ENCODE data around the gene GUCA2B. TPM values are rescaled to one million over a fixed set of nuclear protein-coding genes. Genes with fewer than 3 reads are reported as not detected.

GUCA2B gene
- total RNA-seq, 2 experiments from 2014 or later, result not detected

DNA sequence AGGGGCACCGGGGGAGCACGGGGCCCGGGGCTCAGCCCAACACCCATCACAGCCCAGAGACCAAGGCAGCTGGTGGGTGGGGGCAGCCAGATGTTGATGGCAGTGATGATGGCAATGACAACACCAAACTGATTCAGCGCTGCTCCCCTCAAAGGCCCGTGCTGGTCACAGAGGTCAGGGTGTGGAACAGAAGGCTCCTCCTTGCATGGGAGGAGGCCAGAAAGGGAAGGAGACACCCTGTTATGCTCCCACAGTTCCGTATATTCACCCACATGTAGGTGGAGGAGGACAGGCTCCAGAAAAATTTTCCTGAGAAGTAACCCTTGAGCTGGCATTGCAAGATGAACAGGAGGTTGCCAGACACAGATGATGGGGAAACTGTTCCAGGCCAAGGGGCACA lies 414 bp downstream of the GUCA2B start:
- Histone ChIP-seq H3K27ac (ENCODE audit: low read depth, low read length, poor library complexity, severe bottlenecking) (no peak overlapping the region), H3K4me2 (ENCODE audit: low read length) (no peak overlapping the region), H3K4me1 (ENCODE audit: insufficient read depth, low read length, poor library complexity, severe bottlenecking) (no peaks in the 10 kb centered on the region), H3K79me2 (ENCODE audit: insufficient read depth, low read depth, low read length) (no peaks in the 10 kb centered on the region), H3K9me3 (ENCODE audit: low read length) (no peaks in the 10 kb centered on the region), H3K9me2 (ENCODE audit: insufficient read depth, low read length) (no peaks in the 10 kb centered on the region), H2AFZ (ENCODE audit: low read length) (no peak overlapping the region), H4K20me1 (ENCODE audit: insufficient read depth, low read length) (no peaks in the 10 kb centered on the region), H3K36me3 (ENCODE audit: insufficient read depth, low read length) (no peaks in the 10 kb centered on the region), H3K4me3 (ENCODE audit: low read depth, low read length, poor library complexity, severe bottlenecking) (no peak overlapping the region)
- DNase-seq (ENCODE audit: low spot score), result no peak
- ChIA-PET CTCF (ENCODE audit: unreplicated experiment) (no interaction called here), POLR2A (no interaction called here)
- intact Hi-C loops (cut with micrococcal nuclease; ENCODE audit: unreplicated experiment), result no loop called here
- TF ChIP-seq EZH2phosphoT487 (IDR thresholded peaks at IDR 0.05; ENCODE audit: borderline replicate concordance, low read depth, low read length), result no peak
- TF ChIP-seq, protein P1, sequence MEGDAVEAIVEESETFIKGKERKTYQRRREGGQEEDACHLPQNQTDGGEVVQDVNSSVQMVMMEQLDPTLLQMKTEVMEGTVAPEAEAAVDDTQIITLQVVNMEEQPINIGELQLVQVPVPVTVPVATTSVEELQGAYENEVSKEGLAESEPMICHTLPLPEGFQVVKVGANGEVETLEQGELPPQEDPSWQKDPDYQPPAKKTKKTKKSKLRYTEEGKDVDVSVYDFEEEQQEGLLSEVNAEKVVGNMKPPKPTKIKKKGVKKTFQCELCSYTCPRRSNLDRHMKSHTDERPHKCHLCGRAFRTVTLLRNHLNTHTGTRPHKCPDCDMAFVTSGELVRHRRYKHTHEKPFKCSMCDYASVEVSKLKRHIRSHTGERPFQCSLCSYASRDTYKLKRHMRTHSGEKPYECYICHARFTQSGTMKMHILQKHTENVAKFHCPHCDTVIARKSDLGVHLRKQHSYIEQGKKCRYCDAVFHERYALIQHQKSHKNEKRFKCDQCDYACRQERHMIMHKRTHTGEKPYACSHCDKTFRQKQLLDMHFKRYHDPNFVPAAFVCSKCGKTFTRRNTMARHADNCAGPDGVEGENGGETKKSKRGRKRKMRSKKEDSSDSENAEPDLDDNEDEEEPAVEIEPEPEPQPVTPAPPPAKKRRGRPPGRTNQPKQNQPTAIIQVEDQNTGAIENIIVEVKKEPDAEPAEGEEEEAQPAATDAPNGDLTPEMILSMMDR (conservative IDR thresholded peaks at IDR 0.05; ENCODE audit: low read length), result no peak
- BruUV-seq (replicated peaks), result no TSS peak

DNA sequence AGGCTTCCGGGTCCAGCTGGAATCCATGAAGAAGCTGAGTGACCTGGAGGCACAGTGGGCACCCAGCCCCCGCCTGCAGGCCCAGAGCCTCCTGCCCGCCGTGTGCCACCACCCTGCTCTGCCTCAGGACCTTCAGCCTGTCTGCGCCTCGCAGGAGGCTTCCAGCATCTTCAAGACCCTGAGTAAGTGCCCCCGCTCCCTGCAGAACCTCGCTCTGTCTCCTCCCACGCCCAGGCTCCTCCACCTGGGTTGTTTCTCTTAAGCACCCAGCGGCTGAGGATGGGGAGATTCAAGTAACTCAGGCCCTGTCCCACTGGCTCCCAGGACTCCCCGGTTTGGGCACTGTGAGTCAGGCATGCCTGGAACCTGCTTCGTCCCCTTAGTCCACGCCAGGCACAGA lies 1.5 kb downstream of the GUCA2B start:
- CTCF ChIA-PET (ENCODE audit: unreplicated experiment), result no interaction called here
- no peaks in the 10 kb centered on the region for H3K36me3 ChIP-seq (ENCODE audit: insufficient read depth, low read length)
- no peak overlapping the region for H3K4me3 ChIP-seq (ENCODE audit: low read depth, low read length, poor library complexity, severe bottlenecking)
- BruUV-seq (replicated peaks), result no TSS peak
- H4K20me1 ChIP-seq (ENCODE audit: insufficient read depth, low read length), result no peaks in the 10 kb centered on the region
- no peaks in the 10 kb centered on the region for H3K4me1 ChIP-seq (ENCODE audit: insufficient read depth, low read length, poor library complexity, severe bottlenecking)
- intact Hi-C loops (cut with micrococcal nuclease; ENCODE audit: unreplicated experiment), result no loop called here
- POLR2A ChIA-PET, result interaction anchor here (0.6 kb wide), 1 partner anchor 1068 kb away, joined by 5 read pairs; no protein-coding TSS in a partner anchor
- no peak overlapping the region for H2AFZ ChIP-seq (ENCODE audit: low read length)
- no peaks in the 10 kb centered on the region for H3K9me3 ChIP-seq (ENCODE audit: low read length)
- no peaks in the 10 kb centered on the region for H3K79me2 ChIP-seq (ENCODE audit: insufficient read depth, low read depth, low read length)
- no peaks in the 10 kb centered on the region for H3K9me2 ChIP-seq (ENCODE audit: insufficient read depth, low read length)
- TF ChIP-seq EZH2phosphoT487 (IDR thresholded peaks at IDR 0.05; ENCODE audit: borderline replicate concordance, low read depth, low read length), result no peak
- TF ChIP-seq, protein P1 (conservative IDR thresholded peaks at IDR 0.05; ENCODE audit: low read length), result no peak
- H3K27ac ChIP-seq (ENCODE audit: low read depth, low read length, poor library complexity, severe bottlenecking), result no peak overlapping the region
- DNase-seq (ENCODE audit: low spot score), result no peak
- H3K4me2 ChIP-seq (ENCODE audit: low read length), result no peak overlapping the region

DNA sequence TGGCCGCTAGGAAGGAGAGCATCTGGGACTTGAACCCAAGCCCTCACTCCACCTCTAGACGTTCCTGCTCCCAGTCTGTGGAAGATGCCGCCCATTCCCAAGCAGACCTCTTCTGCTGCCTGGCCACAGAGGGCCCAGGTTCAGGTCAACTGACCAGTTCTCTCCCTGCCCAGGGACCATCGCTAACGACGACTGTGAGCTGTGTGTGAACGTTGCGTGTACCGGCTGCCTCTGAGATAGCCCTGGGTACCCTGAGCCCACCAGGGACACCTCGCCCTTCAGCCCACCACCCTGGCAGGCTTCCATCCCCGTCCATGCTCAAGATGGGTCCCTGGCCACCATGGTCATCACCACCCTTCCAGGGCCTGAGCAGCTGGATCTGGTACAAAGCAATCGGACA lies 2.2 kb downstream of the GUCA2B start:
- BruUV-seq (replicated peaks), result no TSS peak
- Histone ChIP-seq H3K27ac (ENCODE audit: low read depth, low read length, poor library complexity, severe bottlenecking) (no peak overlapping the region), H3K9me3 (ENCODE audit: low read length) (no peaks in the 10 kb centered on the region), H3K4me1 (ENCODE audit: insufficient read depth, low read length, poor library complexity, severe bottlenecking) (no peaks in the 10 kb centered on the region), H3K4me2 (ENCODE audit: low read length) (no peak overlapping the region), H3K79me2 (ENCODE audit: insufficient read depth, low read depth, low read length) (no peaks in the 10 kb centered on the region), H4K20me1 (ENCODE audit: insufficient read depth, low read length) (no peaks in the 10 kb centered on the region), H3K9me2 (ENCODE audit: insufficient read depth, low read length) (no peaks in the 10 kb centered on the region), H3K4me3 (ENCODE audit: low read depth, low read length, poor library complexity, severe bottlenecking) (no peak overlapping the region), H3K36me3 (ENCODE audit: insufficient read depth, low read length) (no peaks in the 10 kb centered on the region), H2AFZ (ENCODE audit: low read length) (no peak overlapping the region)
- no peak for TF ChIP-seq EZH2phosphoT487 (IDR thresholded peaks at IDR 0.05; ENCODE audit: borderline replicate concordance, low read depth, low read length)
- TF ChIP-seq, protein P1 (conservative IDR thresholded peaks at IDR 0.05; ENCODE audit: low read length), result no peak
- ChIA-PET CTCF (ENCODE audit: unreplicated experiment) (no interaction called here), POLR2A (no interaction called here)
- DNase-seq (ENCODE audit: low spot score), result no peak
- intact Hi-C loops (cut with micrococcal nuclease; ENCODE audit: unreplicated experiment), result no loop called here
